OCI-M2 (cell line): ENCODE measurements around the gene ERAS.

Experiments used
- DNase-seq: peaks from one replicate; lab custom pipeline; 2025; ENCODE audit not compliant: unreplicated experiment; lab: John Stamatoyannopoulos, UW

Gene ERAS

GRCh38 chrX:48826135-48826875 is at the start of gene ERAS:
Gene ERAS (plus strand): TSS chrX:48826513. CDS start chrX:48829124, 2,611 bp downstream.
- no peak for DNase-seq

- DNase-seq = no peak
These were observed 49.4 kb upstream of the ERAS start for GRCh38 chrX:48776818-48777439.

- DNase-seq = no peak
These were observed 46.9 kb upstream of the ERAS start for GRCh38 chrX:48779399-48779798.

GRCh38 chrX:48781705-48782104 is 44.6 kb upstream of the ERAS start:
- no peak for DNase-seq

GRCh38 chrX:48782216-48782615 is 44.1 kb upstream of the ERAS start:
- no peak for DNase-seq

- DNase-seq = peak; percentile 44
These were observed 43.5 kb upstream of the ERAS start for GRCh38 chrX:48782795-48783194.

GRCh38 chrX:48784726-48785125 is 41.6 kb upstream of the ERAS start:
- DNase-seq = no peak

GRCh38 chrX:48785186-48785539 is 41.1 kb upstream of the ERAS start:
- DNase-seq = no peak

GRCh38 chrX:48785540-48786214 is 40.6 kb upstream of the ERAS start:
- no peak for DNase-seq

GRCh38 chrX:48786341-48786800 is 39.9 kb upstream of the ERAS start, which contains the start of gene GATA1:
Gene GATA1 (plus strand): TSS chrX:48786590. CDS start chrX:48791110, 4,520 bp downstream.
- no peak for DNase-seq

GRCh38 chrX:48786825-48787504 is 39.3 kb upstream of the ERAS start:
- no peak for DNase-seq

- DNase-seq = no peak
These were observed 38.5 kb upstream of the ERAS start for GRCh38 chrX:48787505-48788443.

- no peak for DNase-seq
These were observed 36.7 kb upstream of the ERAS start for GRCh38 chrX:48789366-48790220.

- no peak for DNase-seq
These were observed 35.8 kb upstream of the ERAS start for GRCh38 chrX:48790477-48790876.

- no peak for DNase-seq
These were observed 35.1 kb upstream of the ERAS start for GRCh38 chrX:48791063-48791820.

GRCh38 chrX:48792219-48792618 is 34.1 kb upstream of the ERAS start:
- DNase-seq = no peak

- no peak for DNase-seq
These were observed 32.4 kb upstream of the ERAS start for GRCh38 chrX:48793935-48794334.

GRCh38 chrX:48794340-48794910 is 31.9 kb upstream of the ERAS start:
- no peak for DNase-seq
